ENCODE measurements around the gene GNAO1. TPM values are rescaled to one million over a fixed set of nuclear protein-coding genes. Genes with fewer than 3 reads are reported as not detected.

Gene GNAO1
- total and polyA plus RNA-seq, 2 of the 13 experiments (the other 11 are each of a cell fraction or from before 2014, with no cell fraction given) = not detected

DNA sequence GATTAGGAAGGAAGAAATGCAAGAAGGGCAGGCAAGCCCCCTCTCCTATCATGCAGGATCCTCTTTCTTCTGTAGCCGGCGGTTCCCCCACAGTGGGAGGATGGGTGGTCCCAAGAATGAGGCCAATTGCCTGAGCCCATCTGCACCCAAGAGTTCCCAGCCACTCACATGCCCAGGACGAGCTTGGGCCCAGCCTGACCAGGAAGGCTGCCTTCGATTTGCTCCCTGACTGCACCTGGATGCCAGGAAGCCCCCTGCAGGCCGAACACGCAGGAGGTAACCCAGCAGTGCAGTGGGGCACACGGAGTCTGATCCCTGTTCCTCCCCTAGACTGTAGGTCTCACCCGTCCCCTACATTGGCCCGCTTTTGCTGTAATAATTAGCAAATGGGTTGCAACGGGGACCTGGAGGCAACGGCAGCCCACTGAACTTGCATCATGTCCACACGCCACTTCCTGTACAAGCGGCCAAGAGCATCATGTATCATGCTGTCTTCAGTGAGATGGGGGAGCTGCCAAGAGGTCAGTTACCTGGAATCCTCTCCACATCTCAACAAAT lies 166.6 kb downstream of the GNAO1 start (continued):
- TF ChIP-seq, protein P1, sequence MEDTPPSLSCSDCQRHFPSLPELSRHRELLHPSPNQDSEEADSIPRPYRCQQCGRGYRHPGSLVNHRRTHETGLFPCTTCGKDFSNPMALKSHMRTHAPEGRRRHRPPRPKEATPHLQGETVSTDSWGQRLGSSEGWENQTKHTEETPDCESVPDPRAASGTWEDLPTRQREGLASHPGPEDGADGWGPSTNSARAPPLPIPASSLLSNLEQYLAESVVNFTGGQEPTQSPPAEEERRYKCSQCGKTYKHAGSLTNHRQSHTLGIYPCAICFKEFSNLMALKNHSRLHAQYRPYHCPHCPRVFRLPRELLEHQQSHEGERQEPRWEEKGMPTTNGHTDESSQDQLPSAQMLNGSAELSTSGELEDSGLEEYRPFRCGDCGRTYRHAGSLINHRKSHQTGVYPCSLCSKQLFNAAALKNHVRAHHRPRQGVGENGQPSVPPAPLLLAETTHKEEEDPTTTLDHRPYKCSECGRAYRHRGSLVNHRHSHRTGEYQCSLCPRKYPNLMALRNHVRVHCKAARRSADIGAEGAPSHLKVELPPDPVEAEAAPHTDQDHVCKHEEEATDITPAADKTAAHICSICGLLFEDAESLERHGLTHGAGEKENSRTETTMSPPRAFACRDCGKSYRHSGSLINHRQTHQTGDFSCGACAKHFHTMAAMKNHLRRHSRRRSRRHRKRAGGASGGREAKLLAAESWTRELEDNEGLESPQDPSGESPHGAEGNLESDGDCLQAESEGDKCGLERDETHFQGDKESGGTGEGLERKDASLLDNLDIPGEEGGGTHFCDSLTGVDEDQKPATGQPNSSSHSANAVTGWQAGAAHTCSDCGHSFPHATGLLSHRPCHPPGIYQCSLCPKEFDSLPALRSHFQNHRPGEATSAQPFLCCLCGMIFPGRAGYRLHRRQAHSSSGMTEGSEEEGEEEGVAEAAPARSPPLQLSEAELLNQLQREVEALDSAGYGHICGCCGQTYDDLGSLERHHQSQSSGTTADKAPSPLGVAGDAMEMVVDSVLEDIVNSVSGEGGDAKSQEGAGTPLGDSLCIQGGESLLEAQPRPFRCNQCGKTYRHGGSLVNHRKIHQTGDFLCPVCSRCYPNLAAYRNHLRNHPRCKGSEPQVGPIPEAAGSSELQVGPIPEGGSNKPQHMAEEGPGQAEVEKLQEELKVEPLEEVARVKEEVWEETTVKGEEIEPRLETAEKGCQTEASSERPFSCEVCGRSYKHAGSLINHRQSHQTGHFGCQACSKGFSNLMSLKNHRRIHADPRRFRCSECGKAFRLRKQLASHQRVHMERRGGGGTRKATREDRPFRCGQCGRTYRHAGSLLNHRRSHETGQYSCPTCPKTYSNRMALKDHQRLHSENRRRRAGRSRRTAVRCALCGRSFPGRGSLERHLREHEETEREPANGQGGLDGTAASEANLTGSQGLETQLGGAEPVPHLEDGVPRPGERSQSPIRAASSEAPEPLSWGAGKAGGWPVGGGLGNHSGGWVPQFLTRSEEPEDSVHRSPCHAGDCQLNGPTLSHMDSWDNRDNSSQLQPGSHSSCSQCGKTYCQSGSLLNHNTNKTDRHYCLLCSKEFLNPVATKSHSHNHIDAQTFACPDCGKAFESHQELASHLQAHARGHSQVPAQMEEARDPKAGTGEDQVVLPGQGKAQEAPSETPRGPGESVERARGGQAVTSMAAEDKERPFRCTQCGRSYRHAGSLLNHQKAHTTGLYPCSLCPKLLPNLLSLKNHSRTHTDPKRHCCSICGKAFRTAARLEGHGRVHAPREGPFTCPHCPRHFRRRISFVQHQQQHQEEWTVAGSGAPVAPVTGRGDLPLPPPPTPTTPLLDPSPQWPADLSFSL (CRISPR knock-in tag; IDR thresholded peaks at IDR 0.05) = no peak
- TF ChIP-seq ZNF761 (CRISPR knock-in tag; conservative IDR thresholded peaks at IDR 0.05) (0 out of 2 replicates have a peak, but pooled peaks have one; percentile 45), ZNF274 (CRISPR knock-in tag; IDR thresholded peaks at IDR 0.05) (peak; percentile 79; the same call in 1 of the 2 replicates), ZNF615 (CRISPR knock-in tag; IDR thresholded peaks at IDR 0.05; ENCODE audit: borderline replicate concordance) (no peak), TCF7 (IDR thresholded peaks at IDR 0.05; ENCODE audit: low read depth) (no peak), NBN (conservative IDR thresholded peaks at IDR 0.05) (no peak), RFXANK (CRISPR knock-in tag; IDR thresholded peaks at IDR 0.05) (no peak), KDM3A (CRISPR knock-in tag; IDR thresholded peaks at IDR 0.05; ENCODE audit: low read depth) (no peak), FOXA3 (CRISPR knock-in tag; IDR thresholded peaks at IDR 0.05) (no peak), ZNF556 (CRISPR knock-in tag; IDR thresholded peaks at IDR 0.05; ENCODE audit: borderline replicate concordance) (peak; percentile 87; the same call in 1 of the 2 replicates)
- TF ChIP-seq, protein P2, sequence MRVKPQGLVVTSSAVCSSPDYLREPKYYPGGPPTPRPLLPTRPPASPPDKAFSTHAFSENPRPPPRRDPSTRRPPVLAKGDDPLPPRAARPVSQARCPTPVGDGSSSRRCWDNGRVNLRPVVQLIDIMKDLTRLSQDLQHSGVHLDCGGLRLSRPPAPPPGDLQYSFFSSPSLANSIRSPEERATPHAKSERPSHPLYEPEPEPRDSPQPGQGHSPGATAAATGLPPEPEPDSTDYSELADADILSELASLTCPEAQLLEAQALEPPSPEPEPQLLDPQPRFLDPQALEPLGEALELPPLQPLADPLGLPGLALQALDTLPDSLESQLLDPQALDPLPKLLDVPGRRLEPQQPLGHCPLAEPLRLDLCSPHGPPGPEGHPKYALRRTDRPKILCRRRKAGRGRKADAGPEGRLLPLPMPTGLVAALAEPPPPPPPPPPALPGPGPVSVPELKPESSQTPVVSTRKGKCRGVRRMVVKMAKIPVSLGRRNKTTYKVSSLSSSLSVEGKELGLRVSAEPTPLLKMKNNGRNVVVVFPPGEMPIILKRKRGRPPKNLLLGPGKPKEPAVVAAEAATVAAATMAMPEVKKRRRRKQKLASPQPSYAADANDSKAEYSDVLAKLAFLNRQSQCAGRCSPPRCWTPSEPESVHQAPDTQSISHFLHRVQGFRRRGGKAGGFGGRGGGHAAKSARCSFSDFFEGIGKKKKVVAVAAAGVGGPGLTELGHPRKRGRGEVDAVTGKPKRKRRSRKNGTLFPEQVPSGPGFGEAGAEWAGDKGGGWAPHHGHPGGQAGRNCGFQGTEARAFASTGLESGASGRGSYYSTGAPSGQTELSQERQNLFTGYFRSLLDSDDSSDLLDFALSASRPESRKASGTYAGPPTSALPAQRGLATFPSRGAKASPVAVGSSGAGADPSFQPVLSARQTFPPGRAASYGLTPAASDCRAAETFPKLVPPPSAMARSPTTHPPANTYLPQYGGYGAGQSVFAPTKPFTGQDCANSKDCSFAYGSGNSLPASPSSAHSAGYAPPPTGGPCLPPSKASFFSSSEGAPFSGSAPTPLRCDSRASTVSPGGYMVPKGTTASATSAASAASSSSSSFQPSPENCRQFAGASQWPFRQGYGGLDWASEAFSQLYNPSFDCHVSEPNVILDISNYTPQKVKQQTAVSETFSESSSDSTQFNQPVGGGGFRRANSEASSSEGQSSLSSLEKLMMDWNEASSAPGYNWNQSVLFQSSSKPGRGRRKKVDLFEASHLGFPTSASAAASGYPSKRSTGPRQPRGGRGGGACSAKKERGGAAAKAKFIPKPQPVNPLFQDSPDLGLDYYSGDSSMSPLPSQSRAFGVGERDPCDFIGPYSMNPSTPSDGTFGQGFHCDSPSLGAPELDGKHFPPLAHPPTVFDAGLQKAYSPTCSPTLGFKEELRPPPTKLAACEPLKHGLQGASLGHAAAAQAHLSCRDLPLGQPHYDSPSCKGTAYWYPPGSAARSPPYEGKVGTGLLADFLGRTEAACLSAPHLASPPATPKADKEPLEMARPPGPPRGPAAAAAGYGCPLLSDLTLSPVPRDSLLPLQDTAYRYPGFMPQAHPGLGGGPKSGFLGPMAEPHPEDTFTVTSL (CRISPR knock-in tag; IDR thresholded peaks at IDR 0.05; ENCODE audit: borderline replicate concordance) = no peak
- TF ChIP-seq, protein P3, sequence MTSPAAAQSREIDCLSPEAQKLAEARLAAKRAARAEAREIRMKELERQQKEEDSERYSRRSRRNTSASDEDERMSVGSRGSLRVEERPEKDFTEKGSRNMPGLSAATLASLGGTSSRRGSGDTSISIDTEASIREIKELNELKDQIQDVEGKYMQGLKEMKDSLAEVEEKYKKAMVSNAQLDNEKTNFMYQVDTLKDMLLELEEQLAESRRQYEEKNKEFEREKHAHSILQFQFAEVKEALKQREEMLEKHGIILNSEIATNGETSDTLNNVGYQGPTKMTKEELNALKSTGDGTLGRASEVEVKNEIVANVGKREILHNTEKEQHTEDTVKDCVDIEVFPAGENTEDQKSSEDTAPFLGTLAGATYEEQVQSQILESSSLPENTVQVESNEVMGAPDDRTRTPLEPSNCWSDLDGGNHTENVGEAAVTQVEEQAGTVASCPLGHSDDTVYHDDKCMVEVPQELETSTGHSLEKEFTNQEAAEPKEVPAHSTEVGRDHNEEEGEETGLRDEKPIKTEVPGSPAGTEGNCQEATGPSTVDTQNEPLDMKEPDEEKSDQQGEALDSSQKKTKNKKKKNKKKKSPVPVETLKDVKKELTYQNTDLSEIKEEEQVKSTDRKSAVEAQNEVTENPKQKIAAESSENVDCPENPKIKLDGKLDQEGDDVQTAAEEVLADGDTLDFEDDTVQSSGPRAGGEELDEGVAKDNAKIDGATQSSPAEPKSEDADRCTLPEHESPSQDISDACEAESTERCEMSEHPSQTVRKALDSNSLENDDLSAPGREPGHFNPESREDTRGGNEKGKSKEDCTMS (CRISPR knock-in tag; conservative IDR thresholded peaks at IDR 0.05) = no peak
- TF ChIP-seq, protein P4, sequence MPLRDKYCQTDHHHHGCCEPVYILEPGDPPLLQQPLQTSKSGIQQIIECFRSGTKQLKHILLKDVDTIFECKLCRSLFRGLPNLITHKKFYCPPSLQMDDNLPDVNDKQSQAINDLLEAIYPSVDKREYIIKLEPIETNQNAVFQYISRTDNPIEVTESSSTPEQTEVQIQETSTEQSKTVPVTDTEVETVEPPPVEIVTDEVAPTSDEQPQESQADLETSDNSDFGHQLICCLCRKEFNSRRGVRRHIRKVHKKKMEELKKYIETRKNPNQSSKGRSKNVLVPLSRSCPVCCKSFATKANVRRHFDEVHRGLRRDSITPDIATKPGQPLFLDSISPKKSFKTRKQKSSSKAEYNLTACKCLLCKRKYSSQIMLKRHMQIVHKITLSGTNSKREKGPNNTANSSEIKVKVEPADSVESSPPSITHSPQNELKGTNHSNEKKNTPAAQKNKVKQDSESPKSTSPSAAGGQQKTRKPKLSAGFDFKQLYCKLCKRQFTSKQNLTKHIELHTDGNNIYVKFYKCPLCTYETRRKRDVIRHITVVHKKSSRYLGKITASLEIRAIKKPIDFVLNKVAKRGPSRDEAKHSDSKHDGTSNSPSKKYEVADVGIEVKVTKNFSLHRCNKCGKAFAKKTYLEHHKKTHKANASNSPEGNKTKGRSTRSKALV (CRISPR knock-in tag; IDR thresholded peaks at IDR 0.05) = peak; percentile 48; the same call in 1 of the 2 replicates

Measured in HepG2 (cell line).